ENCODE results near the gene ZNF473.

ZNF473 gene

DNA sequence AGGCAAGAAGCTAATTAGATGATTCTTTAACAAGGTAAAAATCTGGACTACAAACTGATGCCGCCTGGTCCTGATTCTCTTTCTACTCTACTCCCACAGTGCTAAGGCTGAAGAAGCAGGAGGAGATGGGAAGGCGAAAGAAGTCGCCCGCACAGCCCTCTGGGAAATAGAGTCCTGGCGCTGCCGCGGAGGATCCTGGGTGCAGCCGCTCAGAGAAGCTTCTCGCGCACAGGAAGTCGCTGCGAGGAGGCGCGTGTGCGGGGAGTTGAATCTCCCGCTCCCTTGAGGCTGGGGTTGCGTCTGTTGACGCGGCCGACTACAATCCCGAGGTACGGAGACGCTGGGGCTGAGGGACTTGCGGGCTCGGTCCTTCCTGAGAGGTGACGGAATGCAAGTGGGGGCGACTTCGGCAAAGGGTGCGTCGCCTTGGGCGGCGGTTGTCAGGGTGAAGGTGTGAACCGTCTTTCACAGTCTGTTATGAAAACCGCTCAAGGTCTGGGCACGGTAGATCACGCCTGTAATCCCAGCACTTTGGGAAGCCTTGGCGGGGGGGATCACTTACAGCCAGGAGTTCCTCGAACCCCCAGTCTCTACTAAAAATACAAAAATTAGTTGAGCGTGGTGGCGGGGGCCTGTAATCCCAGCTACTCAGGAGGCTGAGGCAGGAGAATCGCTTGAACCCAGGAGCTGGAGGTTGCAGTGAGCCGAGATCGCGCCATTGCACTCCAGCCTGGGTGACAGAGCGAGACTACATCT lies at the start of gene ZNF473:
ZNF473 (plus strand) TSS at position 212 of the 756 bp plus-strand sequence. CDS start 5,078 bp downstream, outside the sequence.
- Histone ChIP-seq H3K36me3 (peaks cover 25 to 58% (median 37%) of the 10 kb centered on the region in 11 experiments), H3K4me1 (peaks cover 28 to 49% (median 38%) of the 10 kb centered on the region in 10 experiments), H3K4me3 (peak within 1 kb of the TSS; percentile 73 to 96 (median 87)), H4K20me1 (peaks cover 24 to 79% (median 50%) of the 10 kb centered on the region in 11 experiments; a peak in 20 of 22 replicates), H3K9ac (peak within 1 kb of the TSS; percentile 78 to 93 (median 88)), H3K4me2 (peak within 1 kb of the TSS; percentile 88 to 97 (median 93)), H3K27me3 (no peaks in the 10 kb centered on the region), H3K9me3 (replicated peaks in 1 of 11) (peaks cover 0 to 18% (median 0%) of the 10 kb centered on the region in 11 experiments; a peak in 6 of 22 replicates), H3K27ac (peak within 1 kb of the TSS; percentile 74 to 89 (median 85))
- TF ChIP-seq Cebpa-rat (IDR thresholded peaks at IDR 0.05), result no peak

DNA sequence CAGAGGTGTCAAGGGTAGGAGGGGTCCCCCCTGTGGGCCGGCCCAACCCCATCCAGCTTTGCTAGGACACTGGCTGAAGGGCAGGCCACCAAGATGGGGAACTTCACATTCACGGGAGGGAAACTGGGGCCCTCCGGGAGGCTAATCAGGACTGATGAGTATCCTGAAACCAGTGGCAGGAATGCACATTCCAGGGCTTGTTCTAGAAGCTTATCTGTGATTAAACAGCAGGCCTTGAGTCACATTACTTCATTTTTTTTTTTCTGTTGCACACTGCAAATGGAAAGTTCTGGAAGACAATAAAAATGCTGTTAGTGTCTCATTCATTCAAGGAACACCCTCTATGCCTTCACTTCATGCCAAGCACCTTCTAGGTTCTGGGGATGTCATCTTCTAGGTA lies 49.3 kb upstream of the ZNF473 start:
- no peak overlapping the region for H3K9ac ChIP-seq
- TF ChIP-seq Cebpa-rat (IDR thresholded peaks at IDR 0.05), result no peak
- H3K27ac ChIP-seq, result no peak overlapping the region
- no peaks in the 10 kb centered on the region for H3K9me3 ChIP-seq (replicated peaks in 1 of 11)
- no peak overlapping the region for H3K4me2 ChIP-seq
- no peak overlapping the region for H3K4me3 ChIP-seq
- H3K36me3 ChIP-seq, result peaks cover 34 to 69% (median 49%) of the 10 kb centered on the region in 11 experiments; a peak in 20 of 22 replicates
- peaks cover 0 to 55% (median 4%) of the 10 kb centered on the region in 11 experiments; a peak in 6 of 22 replicates for H4K20me1 ChIP-seq
- no peaks in the 10 kb centered on the region for H3K27me3 ChIP-seq
- H3K4me1 ChIP-seq, result peaks cover 0 to 29% (median 4%) of the 10 kb centered on the region in 10 experiments; a peak in 10 of 20 replicates

DNA sequence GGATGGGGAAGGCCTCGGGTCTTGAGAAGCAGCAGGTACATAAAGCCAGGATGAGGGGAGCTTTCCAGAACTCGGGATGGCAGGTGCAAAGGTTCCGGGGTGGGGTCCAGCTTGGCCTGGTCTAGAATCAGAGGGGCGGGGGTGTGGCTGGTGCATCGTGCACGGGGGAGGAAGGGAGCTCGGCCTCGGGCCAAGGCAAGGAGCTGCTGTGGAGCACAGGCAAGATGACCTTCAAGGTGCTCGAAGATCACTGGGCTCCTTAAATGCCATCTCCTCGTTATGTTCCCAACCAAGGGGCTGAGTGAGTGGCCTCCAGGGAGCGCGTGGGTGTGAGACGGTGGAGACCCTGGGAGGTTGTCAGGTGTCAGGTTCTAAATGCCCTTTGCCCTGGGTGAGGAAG lies 48.7 kb upstream of the ZNF473 start:
- no peak overlapping the region for H3K9ac ChIP-seq
- no peak overlapping the region for H3K27ac ChIP-seq
- no peaks in the 10 kb centered on the region for H3K9me3 ChIP-seq (replicated peaks in 1 of 11)
- H3K4me1 ChIP-seq, result peaks cover 0 to 23% (median 4%) of the 10 kb centered on the region in 10 experiments; a peak in 10 of 20 replicates
- no peaks in the 10 kb centered on the region for H3K27me3 ChIP-seq
- TF ChIP-seq Cebpa-rat (IDR thresholded peaks at IDR 0.05), result no peak
- H3K36me3 ChIP-seq, result peaks cover 40 to 75% (median 55%) of the 10 kb centered on the region in 11 experiments; a peak in 20 of 22 replicates
- H3K4me3 ChIP-seq, result no peak overlapping the region
- H4K20me1 ChIP-seq, result peaks cover 0 to 53% (median 5%) of the 10 kb centered on the region in 11 experiments; a peak in 7 of 22 replicates
- no peak overlapping the region for H3K4me2 ChIP-seq

DNA sequence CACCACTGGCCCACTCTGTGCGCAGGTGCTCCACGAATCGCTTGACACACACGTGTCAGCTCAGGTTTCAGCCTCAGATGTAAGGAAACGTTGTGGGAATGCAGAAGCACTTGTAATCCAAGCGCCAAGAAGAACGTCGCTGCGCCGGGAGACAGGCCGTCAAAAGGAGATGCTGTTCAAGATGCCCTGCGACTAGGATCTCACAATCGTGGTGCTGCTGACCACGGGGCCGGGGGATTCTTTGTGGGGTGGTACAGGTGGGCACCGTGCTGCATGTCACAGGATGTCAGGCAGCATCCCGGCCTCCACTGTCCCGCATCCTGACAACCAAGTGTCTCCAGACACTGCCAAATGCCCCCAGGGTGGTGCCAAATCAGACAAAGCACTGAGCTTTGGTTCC lies 47.9 kb upstream of the ZNF473 start:
- peaks cover 0 to 52% (median 8%) of the 10 kb centered on the region in 11 experiments; a peak in 9 of 22 replicates for H4K20me1 ChIP-seq
- no peaks in the 10 kb centered on the region for H3K27me3 ChIP-seq
- peaks cover 42 to 80% (median 58%) of the 10 kb centered on the region in 11 experiments; a peak in 20 of 22 replicates for H3K36me3 ChIP-seq
- no peak overlapping the region for H3K4me2 ChIP-seq
- no peak for TF ChIP-seq Cebpa-rat (IDR thresholded peaks at IDR 0.05)
- no peaks in the 10 kb centered on the region for H3K9me3 ChIP-seq (replicated peaks in 1 of 11)
- H3K4me3 ChIP-seq, result no peak overlapping the region
- peaks cover 0 to 15% (median 4%) of the 10 kb centered on the region in 10 experiments; a peak in 10 of 20 replicates for H3K4me1 ChIP-seq
- H3K9ac ChIP-seq, result no peak overlapping the region
- H3K27ac ChIP-seq, result no peak overlapping the region

DNA sequence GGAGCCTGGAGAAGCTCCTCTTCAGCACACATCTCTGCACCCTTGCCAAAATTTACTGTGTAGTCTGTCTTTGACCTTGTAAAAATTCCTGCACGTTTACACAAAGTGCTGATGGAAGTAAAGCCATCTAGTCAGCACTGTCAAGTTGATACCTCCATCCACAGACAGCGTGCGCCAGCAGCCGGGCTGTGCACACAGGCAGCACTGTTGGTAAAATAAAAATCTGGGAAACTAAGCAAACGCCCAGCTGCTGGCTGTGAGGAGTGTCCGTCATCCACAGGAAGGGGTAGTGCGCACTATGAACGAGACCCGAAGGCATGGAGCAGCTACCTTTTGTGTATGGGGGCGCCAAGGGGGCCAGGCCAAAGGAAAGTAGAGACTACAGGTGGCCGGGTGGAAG lies 47.5 kb upstream of the ZNF473 start:
- Histone ChIP-seq H3K27me3 (no peaks in the 10 kb centered on the region), H3K36me3 (peaks cover 42 to 76% (median 58%) of the 10 kb centered on the region in 11 experiments; a peak in 20 of 22 replicates), H4K20me1 (peaks cover 0 to 51% (median 11%) of the 10 kb centered on the region in 11 experiments; a peak in 16 of 22 replicates), H3K4me2 (no peak overlapping the region), H3K4me3 (no peak overlapping the region), H3K9me3 (replicated peaks in 1 of 11) (no peaks in the 10 kb centered on the region), H3K4me1 (peaks cover 0 to 11% (median 4%) of the 10 kb centered on the region in 10 experiments; a peak in 10 of 20 replicates), H3K9ac (no peak overlapping the region; a peak in 1 of 22 replicates), H3K27ac (no peak overlapping the region)
- TF ChIP-seq Cebpa-rat (IDR thresholded peaks at IDR 0.05), result no peak

DNA sequence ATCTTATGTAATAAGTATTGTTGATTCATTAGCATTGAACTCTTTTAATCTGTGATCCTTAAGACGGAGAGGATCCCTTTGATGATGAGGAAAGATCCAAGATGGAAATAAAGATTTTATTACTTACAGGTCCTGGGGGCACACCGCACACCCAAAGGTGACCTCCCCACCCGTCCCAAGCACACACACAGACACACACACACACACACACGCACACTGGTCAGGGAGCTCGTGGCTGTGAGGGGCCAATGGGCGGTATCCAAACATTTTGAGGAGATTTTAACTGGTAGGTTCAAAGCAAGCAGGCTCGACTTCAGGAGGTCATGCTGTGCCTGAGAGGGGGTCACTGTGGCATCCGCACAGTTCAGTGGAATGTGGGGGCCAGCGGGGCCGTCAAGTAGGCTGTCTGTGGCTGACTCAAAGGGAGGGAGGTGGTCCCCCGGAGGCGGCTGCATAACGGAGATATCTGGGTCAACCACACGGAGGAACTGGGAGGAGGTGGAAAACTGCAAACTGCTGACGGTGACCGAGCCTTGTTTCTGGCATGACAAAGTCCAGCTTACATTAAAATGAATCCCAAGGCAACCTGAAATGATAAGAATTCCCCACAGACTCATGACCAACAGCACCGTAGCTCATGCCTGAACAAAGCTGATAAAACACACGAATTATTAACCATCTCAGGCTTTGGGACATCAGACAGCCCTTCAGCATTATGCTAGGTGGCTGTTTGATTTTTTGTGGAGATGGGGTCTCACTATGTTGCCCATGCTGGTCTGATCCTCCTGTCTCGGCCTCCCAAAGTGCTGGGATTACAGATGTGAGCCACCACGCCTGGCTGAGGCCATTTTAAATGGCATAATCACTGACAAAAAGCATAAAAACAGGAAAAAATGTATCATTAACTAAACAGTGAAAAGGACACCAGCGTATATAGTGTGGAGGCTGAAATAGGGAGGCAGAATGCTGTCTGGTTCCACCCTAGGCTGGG lies 43.9 kb upstream of the ZNF473 start:
- TF ChIP-seq Cebpa-rat (IDR thresholded peaks at IDR 0.05), result no peak
- Histone ChIP-seq H3K4me1 (peaks cover 0 to 9% (median 0%) of the 10 kb centered on the region in 10 experiments; a peak in 5 of 20 replicates), H3K4me2 (no peak overlapping the region), H3K9ac (no peak overlapping the region), H3K4me3 (no peak overlapping the region), H4K20me1 (peaks cover 30 to 78% (median 42%) of the 10 kb centered on the region in 11 experiments), H3K27ac (no peak overlapping the region), H3K27me3 (no peaks in the 10 kb centered on the region), H3K36me3 (peaks cover 43 to 87% (median 73%) of the 10 kb centered on the region in 11 experiments; a peak in 21 of 22 replicates), H3K9me3 (replicated peaks in 1 of 11) (no peaks in the 10 kb centered on the region)

DNA sequence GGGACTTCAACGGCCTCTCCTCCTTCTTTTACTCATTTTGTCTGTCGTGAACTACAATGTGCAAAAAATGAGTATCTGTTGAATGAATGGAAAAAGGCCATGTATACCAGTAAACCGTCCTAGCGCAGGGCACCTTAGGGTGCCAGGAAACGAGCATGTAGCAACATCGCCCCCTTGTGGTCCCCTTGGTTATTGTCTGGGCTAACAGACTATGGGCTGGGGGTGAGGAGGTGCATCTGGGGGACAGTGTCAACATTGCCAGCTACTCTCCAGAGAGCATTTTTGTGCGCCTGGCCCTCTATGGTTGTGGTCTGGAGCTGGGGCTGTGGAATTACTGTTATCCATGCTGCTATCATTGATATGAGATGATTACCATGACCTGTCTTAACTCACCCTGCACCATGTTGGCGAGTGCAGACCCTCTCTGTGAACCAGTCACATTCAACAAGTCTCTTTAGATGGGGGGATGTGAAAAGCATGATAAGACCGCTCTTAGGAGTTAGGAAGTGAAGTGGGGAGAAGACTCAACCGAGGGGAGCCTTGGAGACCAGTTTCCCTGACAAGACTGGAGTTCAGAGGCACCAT lies 42.1 kb upstream of the ZNF473 start:
- H4K20me1 ChIP-seq, result peaks cover 46 to 76% (median 50%) of the 10 kb centered on the region in 11 experiments
- no peak overlapping the region for H3K9ac ChIP-seq
- TF ChIP-seq Cebpa-rat (IDR thresholded peaks at IDR 0.05), result no peak
- H3K27me3 ChIP-seq, result no peaks in the 10 kb centered on the region
- H3K4me3 ChIP-seq, result no peak overlapping the region
- no peak overlapping the region for H3K27ac ChIP-seq
- H3K9me3 ChIP-seq (replicated peaks in 1 of 11), result no peaks in the 10 kb centered on the region
- no peak overlapping the region for H3K4me2 ChIP-seq
- peaks cover 0 to 14% (median 4%) of the 10 kb centered on the region in 10 experiments; a peak in 8 of 20 replicates for H3K4me1 ChIP-seq
- peaks cover 33 to 79% (median 63%) of the 10 kb centered on the region in 11 experiments for H3K36me3 ChIP-seq

DNA sequence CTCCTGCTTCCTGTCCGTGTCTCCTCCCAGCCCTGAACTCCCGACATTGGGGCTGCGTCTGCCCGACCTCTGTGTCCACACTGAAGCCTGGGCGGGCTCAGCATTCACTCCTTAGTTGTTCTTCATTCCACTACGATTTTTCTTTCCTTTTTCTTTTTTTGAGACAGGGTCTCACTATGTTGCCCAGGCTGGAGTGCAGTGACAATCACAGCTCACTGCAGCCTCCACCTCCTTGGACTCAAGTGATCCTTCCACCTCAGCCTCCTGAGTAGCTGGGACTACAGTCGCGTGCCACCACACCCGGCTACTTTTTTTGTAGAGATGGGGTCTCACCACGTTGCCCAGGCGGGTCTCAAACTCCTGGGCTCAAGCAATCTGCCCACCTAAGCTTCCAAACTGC lies 41.3 kb upstream of the ZNF473 start:
- no peak overlapping the region for H3K9ac ChIP-seq
- no peak overlapping the region for H3K4me2 ChIP-seq
- TF ChIP-seq Cebpa-rat (IDR thresholded peaks at IDR 0.05), result no peak
- H3K27ac ChIP-seq, result no peak overlapping the region
- peaks cover 28 to 79% (median 62%) of the 10 kb centered on the region in 11 experiments for H3K36me3 ChIP-seq
- H3K9me3 ChIP-seq (replicated peaks in 1 of 11), result no peaks in the 10 kb centered on the region
- H3K27me3 ChIP-seq, result no peaks in the 10 kb centered on the region
- no peak overlapping the region for H3K4me3 ChIP-seq
- H4K20me1 ChIP-seq, result peaks cover 47 to 76% (median 58%) of the 10 kb centered on the region in 11 experiments
- H3K4me1 ChIP-seq, result peaks cover 0 to 14% (median 4%) of the 10 kb centered on the region in 10 experiments; a peak in 8 of 20 replicates
